ENCODE results near the gene OAF. TPM values are rescaled to one million over a fixed set of nuclear protein-coding genes. Genes with fewer than 3 reads are reported as not detected.

OAF gene
- total RNA-seq, 2 donors from 2014 or later, result 1.7 to 3.6 TPM

DNA sequence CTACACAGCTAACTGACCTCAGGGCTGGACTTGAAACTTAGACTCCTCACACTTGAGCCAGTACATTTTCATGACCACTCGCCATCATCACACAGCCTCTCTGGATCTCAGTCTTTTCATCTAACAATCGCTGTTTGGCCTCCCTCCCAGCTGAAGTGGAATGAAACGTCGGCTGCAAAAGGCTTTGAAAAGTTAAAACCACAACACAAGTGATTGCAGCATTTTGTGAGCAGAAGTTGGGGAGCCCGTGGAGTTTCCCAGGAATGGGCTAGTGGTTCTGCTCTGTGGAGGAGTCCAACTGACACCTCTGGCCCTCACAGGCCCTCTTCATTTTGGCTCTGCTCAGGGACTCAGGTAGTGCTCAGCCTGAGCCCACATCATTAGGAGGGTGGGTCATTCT is 37.0 kb upstream of the OAF start:
- Histone ChIP-seq H3K27me3 (ENCODE audit: control insufficient read depth, insufficient read depth, low read length, poor library complexity, severe bottlenecking) (peaks cover 91% of the 10 kb centered on the region), H3K4me3 (ENCODE audit: low read length) (no peak overlapping the region), H3K36me3 (ENCODE audit: control insufficient read depth, insufficient read depth, low read length) (no peaks in the 10 kb centered on the region), H3K9ac (ENCODE audit: extremely low read depth, low read length, poor library complexity, severe bottlenecking) (no peak overlapping the region), H3K9me3 (ENCODE audit: control insufficient read depth, low read length) (no peaks in the 10 kb centered on the region), H3K4me1 (ENCODE audit: control insufficient read depth, insufficient read depth, low read length) (no peaks in the 10 kb centered on the region), H3K27ac (ENCODE audit: low read depth, low read length) (no peak overlapping the region)
- WGBS, 2 experiments (ENCODE audit: insufficient coverage in 1 of 2, insufficient read length in 1 of 2), result 76 to 85% methylated on average over 3 to 5 of the region's 5 CpGs
- no peaks in the 10 kb centered on the region for H3K4me1 Mint-ChIP-seq
- TF ChIP-seq, protein P1, sequence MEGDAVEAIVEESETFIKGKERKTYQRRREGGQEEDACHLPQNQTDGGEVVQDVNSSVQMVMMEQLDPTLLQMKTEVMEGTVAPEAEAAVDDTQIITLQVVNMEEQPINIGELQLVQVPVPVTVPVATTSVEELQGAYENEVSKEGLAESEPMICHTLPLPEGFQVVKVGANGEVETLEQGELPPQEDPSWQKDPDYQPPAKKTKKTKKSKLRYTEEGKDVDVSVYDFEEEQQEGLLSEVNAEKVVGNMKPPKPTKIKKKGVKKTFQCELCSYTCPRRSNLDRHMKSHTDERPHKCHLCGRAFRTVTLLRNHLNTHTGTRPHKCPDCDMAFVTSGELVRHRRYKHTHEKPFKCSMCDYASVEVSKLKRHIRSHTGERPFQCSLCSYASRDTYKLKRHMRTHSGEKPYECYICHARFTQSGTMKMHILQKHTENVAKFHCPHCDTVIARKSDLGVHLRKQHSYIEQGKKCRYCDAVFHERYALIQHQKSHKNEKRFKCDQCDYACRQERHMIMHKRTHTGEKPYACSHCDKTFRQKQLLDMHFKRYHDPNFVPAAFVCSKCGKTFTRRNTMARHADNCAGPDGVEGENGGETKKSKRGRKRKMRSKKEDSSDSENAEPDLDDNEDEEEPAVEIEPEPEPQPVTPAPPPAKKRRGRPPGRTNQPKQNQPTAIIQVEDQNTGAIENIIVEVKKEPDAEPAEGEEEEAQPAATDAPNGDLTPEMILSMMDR (conservative IDR thresholded peaks at IDR 0.05), result no peak
- H3K27me3 Mint-ChIP-seq (ENCODE audit: insufficient read depth), result peaks cover 86% of the 10 kb centered on the region
- DNase-seq, result no peak
- no peak overlapping the region for H3K27ac Mint-ChIP-seq
- H3K4me3 Mint-ChIP-seq, result no peak overlapping the region
- no peaks in the 10 kb centered on the region for H3K9me3 Mint-ChIP-seq
- H3K36me3 Mint-ChIP-seq (ENCODE audit: low read depth), result no peaks in the 10 kb centered on the region

DNA sequence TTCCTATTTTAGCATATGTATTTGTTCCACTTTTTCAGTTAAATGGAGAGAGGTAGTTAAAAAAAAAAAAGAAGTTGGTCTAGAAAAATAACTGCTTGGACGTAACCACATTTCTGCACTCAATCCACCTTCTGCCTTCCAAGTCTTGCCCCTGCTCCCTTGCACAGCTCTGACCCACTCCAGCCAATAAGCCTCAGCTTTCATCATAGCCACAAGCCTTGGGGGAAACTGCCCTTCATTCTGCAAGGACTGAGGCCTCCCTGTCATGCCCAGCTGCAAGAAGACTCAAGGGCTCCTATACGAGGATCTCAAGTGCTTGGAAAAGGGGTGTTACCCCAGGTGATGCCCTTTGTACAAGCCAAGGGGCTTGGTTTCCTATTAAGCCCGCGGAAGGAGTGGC is 36.0 kb upstream of the OAF start:
- no peaks in the 10 kb centered on the region for H3K9me3 Mint-ChIP-seq
- H3K4me1 ChIP-seq (ENCODE audit: control insufficient read depth, insufficient read depth, low read length), result no peaks in the 10 kb centered on the region
- no peak overlapping the region for H3K27ac ChIP-seq (ENCODE audit: low read depth, low read length)
- no peak overlapping the region for H3K4me3 ChIP-seq (ENCODE audit: low read length)
- peaks cover 88% of the 10 kb centered on the region for H3K27me3 Mint-ChIP-seq (ENCODE audit: insufficient read depth)
- no peak for DNase-seq
- H3K36me3 Mint-ChIP-seq (ENCODE audit: low read depth), result no peaks in the 10 kb centered on the region
- no peak overlapping the region for H3K27ac Mint-ChIP-seq
- no peaks in the 10 kb centered on the region for H3K36me3 ChIP-seq (ENCODE audit: control insufficient read depth, insufficient read depth, low read length)
- H3K4me1 Mint-ChIP-seq, result no peaks in the 10 kb centered on the region
- TF ChIP-seq, protein P1 (conservative IDR thresholded peaks at IDR 0.05), result no peak
- peaks cover 89% of the 10 kb centered on the region for H3K27me3 ChIP-seq (ENCODE audit: control insufficient read depth, insufficient read depth, low read length, poor library complexity, severe bottlenecking)
- H3K9me3 ChIP-seq (ENCODE audit: control insufficient read depth, low read length), result no peaks in the 10 kb centered on the region
- H3K4me3 Mint-ChIP-seq, result no peak overlapping the region
- WGBS, 2 experiments (ENCODE audit: insufficient coverage in 1 of 2, insufficient read length in 1 of 2), result 87 to 95% methylated on average over 3 to 4 of the region's 4 CpGs
- no peak overlapping the region for H3K9ac ChIP-seq (ENCODE audit: extremely low read depth, low read length, poor library complexity, severe bottlenecking)

DNA sequence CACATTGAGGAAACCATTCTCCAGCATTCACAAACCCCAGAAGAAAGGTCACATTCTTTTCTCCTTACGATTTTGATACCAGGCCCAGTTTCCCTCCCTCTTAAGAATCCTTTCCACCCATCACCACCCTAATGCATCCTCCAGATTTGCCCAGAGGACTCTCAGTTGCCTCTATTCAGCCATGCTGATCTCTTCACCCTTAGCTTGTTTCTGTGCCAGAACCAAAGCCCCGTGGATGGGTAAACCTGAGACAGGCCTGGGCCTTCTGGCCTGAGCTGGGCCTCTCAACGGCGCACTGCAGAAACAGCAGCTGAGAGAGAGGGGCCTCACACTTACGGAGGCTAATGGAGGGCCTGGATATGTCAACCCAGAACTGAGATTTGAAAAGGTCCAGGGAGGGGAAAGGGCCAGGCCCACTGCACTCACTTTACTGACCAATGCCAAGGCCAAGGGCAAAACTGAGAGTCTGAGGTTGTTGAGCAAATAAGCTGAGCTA is 32.2 kb upstream of the OAF start:
- WGBS, 2 experiments (ENCODE audit: insufficient coverage in 1 of 2, insufficient read length in 1 of 2), result 92 to 94% methylated on average over 2 to 5 of the region's 5 CpGs
- Histone ChIP-seq H3K27me3 (ENCODE audit: control insufficient read depth, insufficient read depth, low read length, poor library complexity, severe bottlenecking) (peaks cover 52% of the 10 kb centered on the region), H3K4me1 (ENCODE audit: control insufficient read depth, insufficient read depth, low read length) (no peaks in the 10 kb centered on the region), H3K9me3 (ENCODE audit: control insufficient read depth, low read length) (no peaks in the 10 kb centered on the region), H3K27ac (ENCODE audit: low read depth, low read length) (no peak overlapping the region), H3K4me3 (ENCODE audit: low read length) (no peak overlapping the region), H3K9ac (ENCODE audit: extremely low read depth, low read length, poor library complexity, severe bottlenecking) (no peak overlapping the region), H3K36me3 (ENCODE audit: control insufficient read depth, insufficient read depth, low read length) (no peaks in the 10 kb centered on the region)
- no peak overlapping the region for H3K4me3 Mint-ChIP-seq
- no peak overlapping the region for H3K27ac Mint-ChIP-seq
- no peaks in the 10 kb centered on the region for H3K36me3 Mint-ChIP-seq (ENCODE audit: low read depth)
- TF ChIP-seq, protein P1 (conservative IDR thresholded peaks at IDR 0.05), result no peak
- no peaks in the 10 kb centered on the region for H3K9me3 Mint-ChIP-seq
- H3K27me3 Mint-ChIP-seq (ENCODE audit: insufficient read depth), result peaks cover 70% of the 10 kb centered on the region
- DNase-seq, result no peak
- H3K4me1 Mint-ChIP-seq, result no peaks in the 10 kb centered on the region
